Endothelial cell of umbilical vein (primary cell): ENCODE data around the gene SCARF1.

Experiments
- CTCF ChIP-seq, 2 donors: IDR thresholded peaks; 1 replicate in 1 of 2; 2 replicates in 1 of 2; pipeline ENCODE4 v1.5.1; 2011; ENCODE audit warnings: low read length in 2 of 2, mild to moderate bottlenecking in 2 of 2, moderate library complexity in 2 of 2, control low read depth in 1 of 2, inconsistent platforms in 1 of 2, low read depth in 1 of 2; ENCODE audit not compliant: insufficient read depth in 1 of 2; ENCODE audit errors: extremely low read depth in 1 of 2
- EZH2 ChIP-seq: IDR thresholded peaks from 2 replicates; pipeline ENCODE4 v1.6.1; 2012; ENCODE audit warnings: borderline replicate concordance, low read depth, mild to moderate bottlenecking, moderate library complexity, low read length, inconsistent platforms; ENCODE audit not compliant: severe bottlenecking
- FOS ChIP-seq: IDR thresholded peaks from 2 replicates; pipeline ENCODE4 v1.6.1; 2011; ENCODE audit warnings: mild to moderate bottlenecking, low read length, moderate library complexity, borderline replicate concordance; ENCODE audit not compliant: insufficient read depth
- GATA2 ChIP-seq: IDR thresholded peaks from 2 replicates; pipeline ENCODE4 v1.7.0; 2011; ENCODE audit warnings: low read depth, mild to moderate bottlenecking, moderate library complexity, mixed read lengths, low read length; ENCODE audit not compliant: insufficient read length, insufficient read depth
- JUN ChIP-seq: IDR thresholded peaks from 2 replicates; pipeline ENCODE4 v1.6.1; 2011; ENCODE audit warnings: borderline replicate concordance, low read depth; ENCODE audit not compliant: insufficient read length, insufficient read depth
- MYC ChIP-seq: IDR thresholded peaks from one replicate; pipeline ENCODE4 v1.6.1; 2011; ENCODE audit warnings: mild to moderate bottlenecking, low read depth, low read length
- POLR2A ChIP-seq: IDR thresholded peaks from 2 replicates; pipeline ENCODE4 v1.6.1; 2012; ENCODE audit warnings: low read depth, mild to moderate bottlenecking, control low read depth, low read length
- POLR2AphosphoS5 ChIP-seq: IDR thresholded peaks from 2 replicates; pipeline ENCODE4 v1.6.1; 2012; ENCODE audit warnings: low read depth, mild to moderate bottlenecking, control low read depth, low read length, moderate library complexity; ENCODE audit not compliant: insufficient read depth
- TF ChIP-seq, protein P1 (sequence below): IDR thresholded peaks from 2 replicates; pipeline ENCODE4 v1.6.1; 2011; ENCODE audit not compliant: insufficient read depth, insufficient read length

DNA sequence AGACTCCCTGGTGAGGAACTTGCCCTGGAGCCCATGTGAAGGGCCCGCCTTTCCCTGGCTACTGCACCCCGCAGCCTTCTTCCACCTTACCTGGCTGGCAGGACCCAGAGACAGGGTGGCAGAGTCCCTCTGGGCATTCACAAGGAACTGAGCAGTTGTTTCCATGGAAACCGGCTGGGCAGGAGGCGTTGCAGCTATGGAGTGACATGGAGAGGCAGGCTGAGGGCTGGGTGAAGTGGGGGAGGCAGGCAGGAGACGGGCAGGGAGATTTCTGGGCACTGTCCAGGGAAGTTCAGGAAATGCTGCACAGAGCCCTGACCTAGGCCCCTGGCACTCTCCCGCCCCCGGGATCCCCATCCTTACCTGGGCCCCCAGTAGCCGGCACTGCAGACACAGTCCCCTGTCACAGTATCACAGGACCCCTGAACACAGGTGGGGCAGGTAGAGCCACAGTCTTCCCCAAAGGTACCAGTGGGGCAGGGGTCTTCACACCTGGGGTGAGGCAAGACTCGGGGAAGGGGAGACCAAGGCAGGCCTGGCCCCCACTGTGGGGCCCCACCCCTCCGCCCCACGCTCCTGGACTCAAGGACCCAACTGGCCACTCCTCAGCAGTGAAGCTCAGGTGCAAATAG is 5.9 kb downstream of the SCARF1 start:
- no peak for TF ChIP-seq POLR2A
- TF ChIP-seq CTCF (IDR thresholded peaks at IDR 0.05; ENCODE audit: extremely low read depth in 1 of 2, insufficient read depth in 1 of 2, low read depth in 1 of 2, low read length in 2 of 2), result no peak
- no peak for TF ChIP-seq EZH2
- no peak for TF ChIP-seq GATA2
- no peak for TF ChIP-seq POLR2AphosphoS5
- TF ChIP-seq MYC, result no peak
- TF ChIP-seq, protein P1, sequence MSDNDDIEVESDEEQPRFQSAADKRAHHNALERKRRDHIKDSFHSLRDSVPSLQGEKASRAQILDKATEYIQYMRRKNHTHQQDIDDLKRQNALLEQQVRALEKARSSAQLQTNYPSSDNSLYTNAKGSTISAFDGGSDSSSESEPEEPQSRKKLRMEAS, result no peak
- TF ChIP-seq FOS, result no peak
- TF ChIP-seq JUN, result no peak
